ENCODE measurements around the gene EMC9. TPM values are rescaled to one million over a fixed set of nuclear protein-coding genes. Genes with fewer than 3 reads are reported as not detected.

Gene EMC9
- total and polyA plus RNA-seq, 10 of the 15 experiments (the other 5 are each of a cell fraction or from before 2014, with no cell fraction given) = 15.3 to 60.5 (median 30.3) TPM

- TF ChIP-seq USF1 (IDR thresholded peaks at IDR 0.05; ENCODE audit: borderline replicate concordance, extremely low read length, insufficient read depth, low read depth, low read length) (no peak), RBBP5 (conservative IDR thresholded peaks at IDR 0.05) (0 out of 2 replicates have a peak, but pooled peaks have one; percentile 62), RB1 (IDR thresholded peaks at IDR 0.05; ENCODE audit: borderline replicate concordance) (peak; percentile 41; the same call in 1 of the 2 replicates), MLLT1 (IDR thresholded peaks at IDR 0.05) (no peak), NFIC (IDR thresholded peaks at IDR 0.05; ENCODE audit: low read depth, low read length) (no peak), E4F1 (IDR thresholded peaks at IDR 0.05; ENCODE audit: borderline replicate concordance, partially characterized antibody) (no peak), SREBF2 (IDR thresholded peaks at IDR 0.05; ENCODE audit: low read length) (no peak), MYC (IDR thresholded peaks at IDR 0.05; ENCODE audit: insufficient read depth, insufficient read length, insufficient replicate concordance, low read length, severe bottlenecking) (no peak), NRF1 (conservative IDR thresholded peaks at IDR 0.05; ENCODE audit: low read depth, low read length) (0 out of 2 replicates have a peak, but pooled peaks have one; percentile 28), POLR2AphosphoS2 (IDR thresholded peaks at IDR 0.05; ENCODE audit: low read depth, low read length) (0 out of 2 replicates have a peak, but pooled peaks have one; percentile 42), NKRF (conservative IDR thresholded peaks at IDR 0.05) (peak; percentile 87), SMARCA5 (IDR thresholded peaks at IDR 0.05) (peak; percentile 88), TCF12 (IDR thresholded peaks at IDR 0.05; ENCODE audit: low read depth, low read length) (no peak), ZBED1 (IDR thresholded peaks at IDR 0.05; ENCODE audit: borderline replicate concordance) (no peak), IRF4 (IDR thresholded peaks at IDR 0.05; ENCODE audit: low read depth, low read length) (no peak), ZNF592 (IDR thresholded peaks at IDR 0.05) (no peak)
Observed at GRCh38 chr14:24135834-24136683, 5.3 kb downstream of the EMC9 start, which contains the start of gene PSME1 (continued).
